NCI-H1694 treated with DMSO at 0.1 percent for 48 hours (cell line): Measurements from ENCODE around the gene KNOP1.

ENCODE experiments used
- DNase-seq: peaks from one replicate; lab custom pipeline; 2025; lab: John Stamatoyannopoulos, UW

The KNOP1 gene

DNA sequence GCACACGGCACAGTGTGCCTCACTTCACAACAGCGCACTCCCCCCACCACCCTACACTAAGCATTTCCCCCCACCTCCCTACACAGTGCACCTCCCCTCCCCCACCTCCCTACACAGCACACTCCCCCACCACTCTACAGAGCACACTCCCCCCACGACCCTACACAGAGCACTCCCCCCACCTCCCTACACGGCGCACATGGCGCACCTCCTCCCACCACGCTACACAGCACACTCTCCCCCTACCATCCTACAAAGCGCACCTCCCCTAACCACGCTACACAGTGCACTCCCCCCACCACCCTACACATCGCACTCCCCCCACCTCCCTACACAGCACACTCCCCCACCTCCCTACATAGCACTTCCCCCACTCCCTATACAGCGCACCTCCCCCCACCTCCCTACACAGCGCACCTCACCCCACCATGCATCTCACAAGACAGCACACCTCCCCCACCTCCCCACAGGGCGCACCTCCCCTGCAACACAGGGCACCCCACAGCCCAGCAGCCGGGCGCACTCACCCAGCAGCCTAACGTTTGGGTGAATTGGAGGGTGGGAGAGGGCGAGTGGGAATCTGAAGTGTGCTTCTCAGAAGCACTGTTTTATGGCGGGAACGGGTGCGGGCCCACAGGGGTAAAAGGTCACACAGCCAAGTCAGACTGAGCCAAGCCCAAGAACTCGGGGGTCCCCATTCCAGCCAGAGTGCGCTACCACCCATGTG is 10.3 kb downstream of the KNOP1 start:
- DNase-seq: no peak

DNA sequence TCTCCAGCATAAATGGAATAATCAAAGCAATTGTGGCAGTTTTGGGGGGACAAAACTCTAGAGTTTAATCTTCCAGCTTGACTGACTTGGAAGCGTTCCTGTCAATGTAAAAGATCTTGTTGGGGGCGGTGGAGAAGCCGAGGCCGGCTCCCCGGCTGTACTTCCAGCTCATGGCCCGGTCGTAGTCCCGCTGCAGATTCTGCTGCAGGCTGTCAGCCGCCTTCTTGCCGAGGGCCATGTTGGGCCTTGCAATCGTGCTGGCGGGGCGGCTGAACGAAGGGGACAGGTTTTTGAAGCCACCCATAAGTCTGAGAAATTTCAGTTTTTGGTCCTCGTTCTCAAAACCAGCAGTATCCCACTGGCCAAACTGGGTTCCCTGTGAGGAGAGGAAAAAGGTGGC is 11.2 kb downstream of the KNOP1 start:
- DNase-seq: no peak

GRCh38 chr16:19705843-19706242 is 12.2 kb downstream of the KNOP1 start:
- no peak for DNase-seq

DNA sequence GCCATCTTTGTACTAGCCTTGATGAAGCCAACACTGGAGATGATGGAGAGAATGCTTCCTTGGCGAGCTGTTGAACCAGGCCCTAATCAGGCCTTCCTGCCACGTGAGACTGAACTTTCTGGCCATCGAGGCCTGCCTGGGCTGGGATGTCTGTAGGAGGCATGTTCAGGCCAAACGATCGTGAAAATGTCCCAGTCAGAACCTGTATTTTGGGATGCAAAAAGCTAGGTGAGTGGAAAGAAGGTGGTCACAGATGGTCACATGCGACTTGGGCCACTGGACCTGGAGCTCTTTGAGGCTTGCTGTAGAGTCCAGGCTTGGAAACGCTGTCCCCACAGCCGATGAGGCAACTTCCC is 12.9 kb downstream of the KNOP1 start:
- DNase-seq: no peak

- DNase-seq: no peak
These were observed 13.5 kb downstream of the KNOP1 start for GRCh38 chr16:19704321-19705145.

DNA sequence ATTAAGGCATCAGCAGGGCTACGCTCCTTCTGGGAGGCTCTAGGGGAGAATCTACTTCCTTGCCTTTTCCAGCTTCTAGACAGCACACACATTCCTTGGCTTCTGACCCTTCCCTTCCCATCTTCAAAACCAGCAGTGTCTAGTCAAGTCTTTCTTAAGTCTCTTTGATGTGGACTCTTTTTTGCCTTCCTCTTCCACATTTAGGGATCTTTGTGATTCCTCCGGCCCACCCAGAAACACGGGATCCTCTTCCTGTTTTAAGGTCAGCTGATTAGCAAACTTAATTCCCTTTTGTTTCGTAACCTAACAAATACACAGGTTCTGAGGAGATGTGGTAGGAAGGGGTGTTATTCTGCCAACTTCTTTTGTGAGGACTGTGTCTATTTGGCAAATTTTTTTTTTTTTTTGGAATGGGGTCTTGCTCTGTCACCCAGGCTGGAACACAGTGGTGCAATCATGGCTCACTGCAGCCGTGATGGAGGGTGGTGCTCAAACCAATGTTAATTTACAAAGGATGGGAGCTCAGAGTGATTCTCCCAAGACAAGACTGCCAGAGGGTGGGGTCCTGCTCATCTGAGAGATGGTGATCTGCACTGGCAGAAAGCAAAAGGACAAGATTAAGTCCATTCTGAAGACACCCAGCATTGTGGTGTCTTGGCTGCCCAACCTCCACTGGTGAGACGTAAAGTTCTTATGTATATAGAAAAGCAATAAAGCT is 14.7 kb downstream of the KNOP1 start:
- no peak for DNase-seq

DNA sequence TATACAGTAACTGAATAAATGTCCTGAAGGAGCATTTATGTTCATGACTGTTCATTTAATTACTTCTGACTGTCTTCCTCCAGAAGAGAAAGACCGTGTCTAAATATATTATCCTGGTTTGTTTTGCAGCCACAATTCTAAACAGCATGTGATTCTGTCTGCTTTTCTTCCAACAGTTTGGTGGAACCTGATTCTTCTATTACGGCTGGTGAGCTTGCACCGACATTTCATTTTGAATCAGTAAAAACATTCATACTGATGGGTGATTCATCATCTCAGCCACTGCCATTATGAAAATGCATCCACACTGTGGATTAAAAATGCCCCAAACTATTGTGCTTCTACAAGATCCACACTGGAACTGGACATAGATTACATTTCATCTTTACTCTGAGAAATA is 16.9 kb downstream of the KNOP1 start:
- DNase-seq: no peak

- DNase-seq: no peak
These were observed 17.7 kb downstream of the KNOP1 start for GRCh38 chr16:19700319-19700781.

DNA sequence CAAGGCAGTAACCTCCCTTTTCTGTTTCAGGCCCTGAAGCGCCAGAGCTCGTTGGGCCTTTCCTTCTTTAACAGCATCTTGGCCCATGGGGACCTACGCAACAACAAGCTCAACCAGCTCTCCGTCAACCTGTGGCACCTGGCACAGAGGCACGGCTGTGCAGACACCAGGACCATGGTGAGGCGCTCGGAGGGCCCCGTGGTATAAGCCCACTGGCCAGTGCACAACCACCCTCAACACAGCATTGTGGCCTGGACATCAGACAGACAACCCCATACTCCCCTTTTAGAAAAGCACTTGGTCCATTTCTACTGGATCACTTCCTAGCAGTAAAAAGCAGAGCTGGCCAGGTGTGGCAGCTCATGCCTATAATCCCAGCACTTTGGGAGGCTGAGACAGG is 18.6 kb downstream of the KNOP1 start:
- DNase-seq: no peak

DNA sequence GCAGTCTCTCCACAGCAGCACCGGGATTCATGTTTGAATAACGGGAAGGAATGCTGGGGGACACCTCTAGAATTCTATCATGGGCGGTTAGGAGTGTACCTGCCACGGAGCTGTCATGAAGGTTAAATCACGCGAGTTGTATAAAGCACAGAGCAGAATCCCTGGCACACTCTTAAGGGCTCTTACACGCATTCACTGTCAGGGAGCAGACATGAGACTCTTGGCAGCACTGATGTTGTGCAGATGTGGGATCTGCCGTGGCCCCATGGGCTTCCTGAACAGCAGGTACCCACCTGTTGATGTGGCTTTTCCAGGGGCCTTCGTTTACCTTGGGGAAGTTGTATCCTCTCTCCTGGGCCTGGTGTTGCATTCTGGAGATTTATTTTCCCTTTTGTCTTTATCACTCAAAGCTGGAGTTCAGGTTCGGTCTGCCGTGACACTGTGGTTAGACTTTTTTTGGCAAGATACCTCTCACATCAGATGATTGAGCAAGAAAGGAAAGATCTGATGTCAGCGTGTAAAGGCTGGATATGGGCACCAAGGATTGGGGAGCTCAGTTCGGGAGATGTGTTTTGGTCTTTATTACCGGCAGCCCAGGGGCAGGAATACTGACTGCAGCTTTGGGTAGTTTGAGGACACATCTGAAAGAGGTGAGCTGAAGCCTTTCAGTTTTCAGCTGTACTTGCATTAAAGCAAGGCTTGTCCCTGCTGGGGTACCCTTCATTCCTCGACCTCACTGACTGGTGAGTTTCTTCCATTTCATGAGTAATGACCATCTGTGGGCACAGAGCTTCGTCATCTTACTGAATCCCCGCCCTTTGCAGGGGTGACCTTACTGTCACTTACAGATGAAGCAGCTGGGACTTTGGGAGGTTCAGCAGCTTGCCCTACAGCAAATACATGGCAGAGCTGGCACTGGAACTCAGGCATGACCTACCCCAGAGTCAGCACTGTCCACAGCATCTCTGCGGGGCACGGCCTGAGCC is 19.3 kb downstream of the KNOP1 start:
- DNase-seq: no peak

- no peak for DNase-seq
These were observed 20.2 kb downstream of the KNOP1 start for GRCh38 chr16:19697756-19698318.

DNA sequence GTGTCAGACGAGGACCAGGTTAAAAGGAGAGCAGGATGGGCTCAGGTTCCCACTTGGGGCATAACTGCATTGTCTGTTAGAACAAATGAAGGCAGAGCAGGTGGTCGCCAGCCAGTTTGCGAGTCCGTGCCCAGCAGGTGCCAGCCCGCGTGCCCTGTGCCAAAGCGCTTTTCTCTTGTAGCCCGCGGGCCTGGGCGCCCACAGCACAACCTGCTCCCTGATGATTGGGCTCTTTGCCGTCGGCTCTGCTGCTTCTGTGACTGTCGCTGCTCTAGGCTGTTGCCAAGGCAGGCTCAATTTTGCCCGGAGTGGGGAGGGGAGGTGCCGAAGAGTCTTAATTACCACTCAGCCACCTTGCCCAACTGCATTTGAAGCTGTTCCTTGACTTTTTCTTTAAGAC is 21.1 kb downstream of the KNOP1 start:
- DNase-seq: peak; percentile 33

GRCh38 chr16:19696328-19696727 is 21.7 kb downstream of the KNOP1 start:
- peak; percentile 37 for DNase-seq

DNA sequence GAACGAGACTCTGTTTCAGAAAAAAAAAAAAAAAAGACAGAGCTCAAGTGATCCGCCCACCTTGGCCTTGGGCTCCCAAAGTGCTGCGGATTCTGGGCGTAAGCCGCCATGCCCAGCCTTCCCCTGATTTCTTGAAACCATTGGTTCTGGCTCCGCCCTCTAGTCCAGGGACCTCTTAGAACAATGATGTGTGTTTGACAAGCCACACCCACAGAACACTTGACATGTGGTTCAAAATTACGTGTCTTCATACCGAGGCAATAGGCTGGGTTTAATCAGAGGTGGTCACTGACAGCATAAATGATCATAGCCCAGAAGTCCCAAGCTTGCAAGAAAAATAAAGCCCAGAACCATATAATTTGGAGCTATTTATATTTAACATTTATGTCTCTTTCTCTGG is 23.0 kb downstream of the KNOP1 start:
- no peak for DNase-seq

DNA sequence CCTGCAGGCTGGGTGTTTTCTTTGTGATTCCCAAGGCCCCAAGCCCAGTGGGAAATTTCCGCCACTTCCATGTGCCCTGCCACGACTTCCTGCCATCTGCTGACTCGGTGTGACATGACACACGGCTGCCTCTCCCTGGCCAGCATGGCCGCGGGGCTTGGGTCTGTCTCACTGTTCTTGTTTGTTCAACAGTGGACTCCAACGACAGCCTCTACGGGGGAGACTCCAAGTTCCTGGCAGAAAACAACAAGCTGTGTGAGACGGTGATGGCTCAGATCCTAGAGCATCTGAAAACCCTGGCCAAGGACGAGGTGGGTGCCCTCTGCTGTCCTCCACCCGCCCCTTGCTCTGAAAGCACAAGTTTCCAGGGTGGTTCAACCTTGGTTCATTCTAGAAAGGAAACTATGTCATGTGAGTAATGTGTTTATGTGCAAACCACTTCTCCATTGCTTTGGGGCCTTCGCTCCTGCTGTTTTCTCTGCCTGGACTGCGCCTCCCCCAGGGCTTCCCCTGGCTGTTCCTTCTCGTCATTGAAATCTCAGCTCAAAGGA is 26.8 kb downstream of the KNOP1 start:
- no peak for DNase-seq

GRCh38 chr16:19690196-19690595 is 27.8 kb downstream of the KNOP1 start:
- no peak for DNase-seq

GRCh38 chr16:19689342-19689741 is 28.7 kb downstream of the KNOP1 start:
- DNase-seq: no peak

- no peak for DNase-seq
These were observed 29.5 kb downstream of the KNOP1 start for GRCh38 chr16:19688396-19689024.

GRCh38 chr16:19687279-19687678 is 30.7 kb downstream of the KNOP1 start:
- DNase-seq: no peak

GRCh38 chr16:19685176-19685575 is 32.9 kb downstream of the KNOP1 start:
- no peak for DNase-seq
